Measurements from ENCODE around the gene GNB1L. TPM values are rescaled to one million over a fixed set of nuclear protein-coding genes. Genes with fewer than 3 reads are reported as not detected.

Gene GNB1L
- total and polyA plus RNA-seq, 4 donors = 4.3 to 12.6 (median 4.8) TPM

- intact Hi-C loops (cut with DNase I) = no loop called here
- 94 to 99% methylated on average over 5 of the region's 5 CpGs for WGBS, 2 donors
Measured at GRCh38 chr22:19814428-19814827, 40.2 kb downstream of the GNB1L start.

GRCh38 chr22:19812910-19813309, 41.8 kb downstream of the GNB1L start:
- H3K36me3 ChIP-seq (ENCODE audit: control insufficient read depth in 1 of 2, insufficient read depth in 2 of 2, low read length in 1 of 2) = no peaks in the 10 kb centered on the region
- H3K4me1 ChIP-seq (ENCODE audit: control insufficient read depth in 1 of 2, insufficient read depth in 2 of 2, low read length in 2 of 2) = no peaks in the 10 kb centered on the region
- H3K9me3 ChIP-seq (ENCODE audit: control insufficient read depth, low read length) = no peaks in the 10 kb centered on the region
- intact Hi-C loops (cut with DNase I) = no loop called here
- no peak for ATAC-seq (ENCODE audit: low FRiP score)
- H3K4me3 ChIP-seq (ENCODE audit: low read length in 2 of 2) = no peak overlapping the region
- no peak overlapping the region for H3K27ac ChIP-seq (ENCODE audit: low read depth in 1 of 2, low read length in 2 of 2)
- H3K27me3 ChIP-seq (ENCODE audit: control insufficient read depth in 1 of 2, insufficient read depth in 2 of 2, low read length in 1 of 2) = no peaks in the 10 kb centered on the region
- no peak for DNase-seq
- 95 to 96% methylated on average over 11 of the region's 11 CpGs for WGBS, 2 donors

More at GRCh38 chr22:19814428-19814827, 40.2 kb downstream of the GNB1L start:
- Histone ChIP-seq H3K9me3 (ENCODE audit: control insufficient read depth, low read length) (no peaks in the 10 kb centered on the region), H3K4me1 (ENCODE audit: control insufficient read depth in 1 of 2, insufficient read depth in 2 of 2, low read length in 2 of 2) (no peaks in the 10 kb centered on the region), H3K27ac (ENCODE audit: low read depth in 1 of 2, low read length in 2 of 2) (no peak overlapping the region), H3K4me3 (ENCODE audit: low read length in 2 of 2) (no peak overlapping the region), H3K27me3 (ENCODE audit: control insufficient read depth in 1 of 2, insufficient read depth in 2 of 2, low read length in 1 of 2) (no peaks in the 10 kb centered on the region), H3K36me3 (ENCODE audit: control insufficient read depth in 1 of 2, insufficient read depth in 2 of 2, low read length in 1 of 2) (no peaks in the 10 kb centered on the region)
- ATAC-seq (ENCODE audit: low FRiP score) = no peak
- no peak for DNase-seq

- peak in 1 of 2 donors; percentile 69 for DNase-seq
- WGBS, 2 donors = 86% methylated on average over 36 of the region's 36 CpGs
- no peak overlapping the region for H3K4me3 ChIP-seq (ENCODE audit: low read length in 2 of 2)
- H3K27me3 ChIP-seq (ENCODE audit: control insufficient read depth in 1 of 2, insufficient read depth in 2 of 2, low read length in 1 of 2) = no peaks in the 10 kb centered on the region
- H3K36me3 ChIP-seq (ENCODE audit: control insufficient read depth in 1 of 2, insufficient read depth in 2 of 2, low read length in 1 of 2) = no peaks in the 10 kb centered on the region
- ATAC-seq (ENCODE audit: low FRiP score) = no peak
- H3K9me3 ChIP-seq (ENCODE audit: control insufficient read depth, low read length) = no peaks in the 10 kb centered on the region
- H3K4me1 ChIP-seq (ENCODE audit: control insufficient read depth in 1 of 2, insufficient read depth in 2 of 2, low read length in 2 of 2) = no peaks in the 10 kb centered on the region
- H3K27ac ChIP-seq (ENCODE audit: low read depth in 1 of 2, low read length in 2 of 2) = no peak overlapping the region
- intact Hi-C loops (cut with DNase I) = no loop called here
Measured at GRCh38 chr22:19811811-19812771, 42.6 kb downstream of the GNB1L start.

GRCh38 chr22:19811211-19811621, 43.5 kb downstream of the GNB1L start:
- Histone ChIP-seq H3K4me1 (ENCODE audit: control insufficient read depth in 1 of 2, insufficient read depth in 2 of 2, low read length in 2 of 2) (no peaks in the 10 kb centered on the region), H3K4me3 (ENCODE audit: low read length in 2 of 2) (no peak overlapping the region), H3K27ac (ENCODE audit: low read depth in 1 of 2, low read length in 2 of 2) (no peak overlapping the region), H3K9me3 (ENCODE audit: control insufficient read depth, low read length) (no peaks in the 10 kb centered on the region), H3K36me3 (ENCODE audit: control insufficient read depth in 1 of 2, insufficient read depth in 2 of 2, low read length in 1 of 2) (peaks cover 0 to 3% of the 10 kb centered on the region in 2 donors), H3K27me3 (ENCODE audit: control insufficient read depth in 1 of 2, insufficient read depth in 2 of 2, low read length in 1 of 2) (no peaks in the 10 kb centered on the region)
- no peak for DNase-seq
- intact Hi-C loops (cut with DNase I) = no loop called here
- no peak for ATAC-seq (ENCODE audit: low FRiP score)
- 49 to 68% methylated on average over 12 of the region's 12 CpGs for WGBS, 2 donors

- H3K9me3 ChIP-seq (ENCODE audit: control insufficient read depth, low read length) = no peaks in the 10 kb centered on the region
- H3K4me1 ChIP-seq (ENCODE audit: control insufficient read depth in 1 of 2, insufficient read depth in 2 of 2, low read length in 2 of 2) = no peaks in the 10 kb centered on the region
- ATAC-seq (ENCODE audit: low FRiP score) (no peak), DNase-seq (peak in 1 of 2 donors; percentile 70)
- no peak overlapping the region for H3K27ac ChIP-seq (ENCODE audit: low read depth in 1 of 2, low read length in 2 of 2)
- 67 to 74% methylated on average over 23 of the region's 23 CpGs for WGBS, 2 donors
- intact Hi-C loops (cut with DNase I) = no loop called here
- no peak overlapping the region for H3K4me3 ChIP-seq (ENCODE audit: low read length in 2 of 2)
- H3K27me3 ChIP-seq (ENCODE audit: control insufficient read depth in 1 of 2, insufficient read depth in 2 of 2, low read length in 1 of 2) = no peaks in the 10 kb centered on the region
- peaks cover 0 to 3% of the 10 kb centered on the region in 2 donors for H3K36me3 ChIP-seq (ENCODE audit: control insufficient read depth in 1 of 2, insufficient read depth in 2 of 2, low read length in 1 of 2)
Measured at GRCh38 chr22:19810381-19811201, 44.1 kb downstream of the GNB1L start.

- no peaks in the 10 kb centered on the region for H3K27me3 ChIP-seq (ENCODE audit: control insufficient read depth in 1 of 2, insufficient read depth in 2 of 2, low read length in 1 of 2)
Measured at GRCh38 chr22:19809741-19810140, 44.9 kb downstream of the GNB1L start.

GRCh38 chr22:19808873-19809478, 45.7 kb downstream of the GNB1L start:
- Histone ChIP-seq H3K27me3 (ENCODE audit: control insufficient read depth in 1 of 2, insufficient read depth in 2 of 2, low read length in 1 of 2) (no peaks in the 10 kb centered on the region), H3K4me3 (ENCODE audit: low read length in 2 of 2) (no peak overlapping the region), H3K27ac (ENCODE audit: low read depth in 1 of 2, low read length in 2 of 2) (no peak overlapping the region), H3K36me3 (ENCODE audit: control insufficient read depth in 1 of 2, insufficient read depth in 2 of 2, low read length in 1 of 2) (peaks cover 0 to 3% of the 10 kb centered on the region in 2 donors), H3K9me3 (ENCODE audit: control insufficient read depth, low read length) (no peaks in the 10 kb centered on the region), H3K4me1 (ENCODE audit: control insufficient read depth in 1 of 2, insufficient read depth in 2 of 2, low read length in 2 of 2) (no peaks in the 10 kb centered on the region)
- ATAC-seq (ENCODE audit: low FRiP score) (no peak), DNase-seq (peak in 1 of 2 donors; percentile 46)
- WGBS, 2 donors = 44 to 47% methylated on average over 11 of the region's 11 CpGs
- intact Hi-C loops (cut with DNase I) = no loop called here

More at GRCh38 chr22:19809741-19810140, 44.9 kb downstream of the GNB1L start:
- ATAC-seq (ENCODE audit: low FRiP score) (no peak), DNase-seq (no peak)
- Histone ChIP-seq H3K27ac (ENCODE audit: low read depth in 1 of 2, low read length in 2 of 2) (no peak overlapping the region), H3K36me3 (ENCODE audit: control insufficient read depth in 1 of 2, insufficient read depth in 2 of 2, low read length in 1 of 2) (peaks cover 0 to 3% of the 10 kb centered on the region in 2 donors), H3K4me1 (ENCODE audit: control insufficient read depth in 1 of 2, insufficient read depth in 2 of 2, low read length in 2 of 2) (no peaks in the 10 kb centered on the region), H3K9me3 (ENCODE audit: control insufficient read depth, low read length) (no peaks in the 10 kb centered on the region), H3K4me3 (ENCODE audit: low read length in 2 of 2) (no peak overlapping the region)
- intact Hi-C loops (cut with DNase I) = no loop called here
- WGBS, 2 donors = 93 to 97% methylated on average over 3 of the region's 3 CpGs

Data from aorta (tissue), 5 donors.